Measurements from ENCODE around the gene KIRREL3.

DNA sequence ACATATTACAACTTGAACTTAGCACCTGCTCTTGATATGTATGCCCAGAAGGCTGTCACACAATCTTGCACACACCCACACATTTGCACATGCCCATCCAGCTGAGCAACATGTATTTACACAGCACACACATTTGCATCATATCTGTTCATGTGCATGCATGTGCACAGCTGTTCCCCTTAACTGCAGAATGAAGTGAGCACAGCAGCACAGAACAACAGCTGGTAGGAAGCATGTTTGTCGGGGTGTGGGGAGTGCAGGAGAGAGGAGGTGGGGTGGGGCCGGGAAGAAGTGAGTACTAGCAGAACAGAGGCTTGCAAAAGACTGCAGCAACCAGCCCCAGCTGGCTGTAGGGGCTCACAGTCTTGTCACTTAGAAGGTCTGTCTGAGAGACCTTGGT, 296.5 kb downstream of the KIRREL3 start:
- TF ChIP-seq CTCF (IDR thresholded peaks at IDR 0.05) (no peak), POLR2A (IDR thresholded peaks at IDR 0.05) (no peak)

Measured in esophagus squamous epithelium (tissue), 4 donors.